MM.1S (cell line): ENCODE measurements around the gene RERE.

Experiments used
- DNase-seq: peaks from one replicate; pipeline ENCODE4 v3.0.0-alpha.2; 2015
- H2AFZ ChIP-seq: fragments of 300-600 bp; sonication (generic); 2 replicates; pipeline ENCODE4 v1.6.0; 2016; ENCODE audit warnings: antibody characterized with exemption, low read length
- H3F3A ChIP-seq: fragments of 300-600 bp; sonication (generic); 2 replicates; pipeline ENCODE4 v1.6.1; 2016; ENCODE audit warnings: mild to moderate bottlenecking, antibody characterized with exemption, low read length, moderate library complexity, mixed read lengths; ENCODE audit not compliant: insufficient read depth
- H3K27ac ChIP-seq: fragments of 300-600 bp; sonication (generic); 2 replicates; pipeline ENCODE4 v1.5.1; 2016; ENCODE audit warnings: mild to moderate bottlenecking, low read length
- H3K27me3 ChIP-seq: fragments of 300-600 bp; sonication (generic); replicated peaks from 2 replicates; pipeline ENCODE4 v1.6.0; 2016; ENCODE audit warnings: low read length; ENCODE audit not compliant: insufficient read depth
- H3K36me3 ChIP-seq: fragments of 300-600 bp; sonication (generic); replicated peaks from 2 replicates; pipeline ENCODE4 v1.6.1; 2016; ENCODE audit warnings: mild to moderate bottlenecking, low read length, mixed read lengths; ENCODE audit not compliant: insufficient read depth
- H3K4me1 ChIP-seq: fragments of 300-600 bp; sonication (generic); 2 replicates; pipeline ENCODE4 v1.6.1; 2016; ENCODE audit warnings: low read length, mixed read lengths
- H3K4me2 ChIP-seq: fragments of 300-600 bp; sonication (generic); 2 replicates; pipeline ENCODE4 v1.6.0; 2016; ENCODE audit warnings: low read depth, low read length
- H3K4me3 ChIP-seq: fragments of 300-600 bp; sonication (generic); 2 replicates; pipeline ENCODE4 v1.5.1; 2016; ENCODE audit warnings: low read length, mixed read lengths
- H3K79me2 ChIP-seq: fragments of 300-600 bp; sonication (generic); 2 replicates; pipeline ENCODE4 v1.6.1; 2016; ENCODE audit warnings: mixed run types, low read length, mixed read lengths
- H3K9ac ChIP-seq: fragments of 300-600 bp; sonication (generic); 2 replicates; pipeline ENCODE4 v1.6.1; 2016; ENCODE audit warnings: low read length, mixed read lengths
- H3K9me2 ChIP-seq: fragments of 300-600 bp; sonication (generic); replicated peaks from 2 replicates; pipeline ENCODE4 v1.6.1; 2016; ENCODE audit warnings: mild to moderate bottlenecking, low read length, mixed read lengths; ENCODE audit not compliant: insufficient read depth
- H3K9me3 ChIP-seq: fragments of 300-600 bp; sonication (generic); replicated peaks from 2 replicates; pipeline ENCODE4 v1.6.1; 2016; ENCODE audit warnings: mild to moderate bottlenecking, low read length, mixed read lengths; ENCODE audit not compliant: insufficient read depth
- H4K20me1 ChIP-seq: fragments of 300-600 bp; sonication (generic); 2 replicates; pipeline ENCODE4 v1.6.1; 2016; ENCODE audit warnings: mild to moderate bottlenecking, low read length, moderate library complexity, mixed read lengths; ENCODE audit not compliant: insufficient read depth
- CTCF ChIP-seq: fragments of 300-600 bp; sonication (generic); IDR thresholded peaks from 2 replicates; pipeline ENCODE4 v1.5.1; 2016; ENCODE audit warnings: antibody characterized with exemption, low read length, mixed read lengths
- EZH2 ChIP-seq: fragments of 300-600 bp; sonication (generic); optimal IDR thresholded peaks from 2 replicates; pipeline ENCODE3; 2017; ENCODE audit warnings: low read depth, mild to moderate bottlenecking, antibody characterized with exemption, low read length, mixed read lengths
- EZH2phosphoT487 ChIP-seq: fragments of 300-600 bp; sonication (generic); IDR thresholded peaks from 2 replicates; pipeline ENCODE4 v1.6.1; 2018; ENCODE audit warnings: antibody characterized with exemption, low read length

The RERE gene

GRCh38 chr1:8423692-8424538 is 393.5 kb downstream of the RERE start:
- no peak overlapping the region; the same call in 1 of the 2 replicates for H3K4me2 ChIP-seq
- 0 out of 2 replicates have a peak, but pooled peaks cover 3% of the 10 kb centered on the region for H3K27me3 ChIP-seq
- no peak overlapping the region for H3K4me3 ChIP-seq
- peaks cover 19% of the 10 kb centered on the region for H3F3A ChIP-seq
- H3K79me2 ChIP-seq: peaks cover 5% of the 10 kb centered on the region; the same call in 1 of the 2 replicates
- H3K9me2 ChIP-seq: no peaks in the 10 kb centered on the region
- H3K36me3 ChIP-seq: no peaks in the 10 kb centered on the region
- no peak overlapping the region for H3K9ac ChIP-seq
- TF ChIP-seq EZH2phosphoT487 (no peak), EZH2 (no peak), CTCF (no peak)
- no peak overlapping the region for H3K27ac ChIP-seq
- peaks cover 21% of the 10 kb centered on the region for H3K4me1 ChIP-seq
- H3K9me3 ChIP-seq: no peaks in the 10 kb centered on the region
- H4K20me1 ChIP-seq: 0 out of 2 replicates have a peak, but pooled peaks cover 3% of the 10 kb centered on the region
- DNase-seq: no peak
- H2AFZ ChIP-seq: no peak overlapping the region

- H3K9me3 ChIP-seq: no peaks in the 10 kb centered on the region
- no peaks in the 10 kb centered on the region for H3K9me2 ChIP-seq
- H3K79me2 ChIP-seq: peaks cover 5% of the 10 kb centered on the region; the same call in 1 of the 2 replicates
- peak overlapping the region; percentile 56 for H3K4me3 ChIP-seq
- H3K4me1 ChIP-seq: peaks cover 15% of the 10 kb centered on the region
- TF ChIP-seq CTCF: no peak
- DNase-seq: no peak
- 0 out of 2 replicates have a peak, but pooled peaks cover 3% of the 10 kb centered on the region for H4K20me1 ChIP-seq
- no peak overlapping the region for H2AFZ ChIP-seq
- no peak overlapping the region for H3K27ac ChIP-seq
- H3K27me3 ChIP-seq: no peaks in the 10 kb centered on the region
- no peaks in the 10 kb centered on the region for H3K36me3 ChIP-seq
- H3K4me2 ChIP-seq: peak overlapping the region; percentile 54; the same call in 1 of the 2 replicates
- peaks cover 16% of the 10 kb centered on the region for H3F3A ChIP-seq
- no peak overlapping the region for H3K9ac ChIP-seq
Measured at GRCh38 chr1:8423269-8423691, 394.2 kb downstream of the RERE start.

- H2AFZ ChIP-seq: no peak overlapping the region
- TF ChIP-seq EZH2phosphoT487 (no peak), CTCF (no peak), EZH2 (no peak)
- no peak overlapping the region for H3K27ac ChIP-seq
- H3K27me3 ChIP-seq: no peaks in the 10 kb centered on the region
- H4K20me1 ChIP-seq: 0 out of 2 replicates have a peak, but pooled peaks cover 3% of the 10 kb centered on the region
- no peak for DNase-seq
- H3K4me1 ChIP-seq: peaks cover 10% of the 10 kb centered on the region
- H3K9me3 ChIP-seq: no peaks in the 10 kb centered on the region
- H3K9me2 ChIP-seq: no peaks in the 10 kb centered on the region
- peaks cover 10% of the 10 kb centered on the region; the same call in 1 of the 2 replicates for H3F3A ChIP-seq
- peak overlapping the region; percentile 54; the same call in 1 of the 2 replicates for H3K4me2 ChIP-seq
- H3K79me2 ChIP-seq: peaks cover 5% of the 10 kb centered on the region; the same call in 1 of the 2 replicates
- H3K9ac ChIP-seq: no peak overlapping the region
- no peaks in the 10 kb centered on the region for H3K36me3 ChIP-seq
- peak overlapping the region; percentile 56 for H3K4me3 ChIP-seq
Measured at GRCh38 chr1:8422510-8423268, 394.8 kb downstream of the RERE start.
